Kidney tubule cell (primary cell): ENCODE results near the gene RC3H2.

Experiments
- DNase-seq: peaks from one replicate; pipeline ENCODE4 v3.0.0-alpha.2; 2018; ENCODE audit warnings: low spot score

RC3H2 gene

GRCh38 chr9:122807271-122807900 is 97.8 kb downstream of the RC3H2 start:
- DNase-seq = no peak

GRCh38 chr9:122806661-122807060 is 98.5 kb downstream of the RC3H2 start:
- no peak for DNase-seq

- no peak for DNase-seq
Measured at GRCh38 chr9:122800066-122801060, 104.8 kb downstream of the RC3H2 start, which contains the start of gene OR1K1. Gene OR1K1 (plus strand): TSS chr9:122800123. CDS start chr9:122800123, 0 bp downstream.

- DNase-seq = peak; percentile 67
Measured at GRCh38 chr9:122797316-122798063, 107.7 kb downstream of the RC3H2 start.
